ENCODE results near the gene PCDHGA5.
"Not testable (repeated sequence)": the region's sequence is repeated elsewhere in the genome, so short reads cannot be mapped to it uniquely, and the experiment has no call there.

PCDHGA5 gene

DNA sequence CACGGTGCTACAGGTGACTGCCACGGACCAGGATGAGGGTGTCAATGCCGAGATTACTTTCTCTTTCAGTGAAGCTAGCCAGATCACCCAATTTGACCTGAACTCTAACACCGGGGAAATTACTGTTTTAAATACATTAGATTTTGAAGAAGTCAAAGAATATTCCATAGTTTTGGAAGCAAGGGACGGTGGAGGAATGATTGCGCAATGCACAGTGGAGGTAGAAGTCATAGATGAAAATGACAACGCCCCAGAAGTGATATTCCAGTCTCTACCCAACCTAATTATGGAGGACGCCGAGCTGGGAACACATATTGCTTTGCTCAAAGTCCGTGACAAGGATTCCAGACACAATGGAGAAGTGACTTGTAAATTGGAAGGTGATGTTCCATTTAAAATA, 24.7 kb downstream of the PCDHGA5 start:
- no peak for DNase-seq

DNA sequence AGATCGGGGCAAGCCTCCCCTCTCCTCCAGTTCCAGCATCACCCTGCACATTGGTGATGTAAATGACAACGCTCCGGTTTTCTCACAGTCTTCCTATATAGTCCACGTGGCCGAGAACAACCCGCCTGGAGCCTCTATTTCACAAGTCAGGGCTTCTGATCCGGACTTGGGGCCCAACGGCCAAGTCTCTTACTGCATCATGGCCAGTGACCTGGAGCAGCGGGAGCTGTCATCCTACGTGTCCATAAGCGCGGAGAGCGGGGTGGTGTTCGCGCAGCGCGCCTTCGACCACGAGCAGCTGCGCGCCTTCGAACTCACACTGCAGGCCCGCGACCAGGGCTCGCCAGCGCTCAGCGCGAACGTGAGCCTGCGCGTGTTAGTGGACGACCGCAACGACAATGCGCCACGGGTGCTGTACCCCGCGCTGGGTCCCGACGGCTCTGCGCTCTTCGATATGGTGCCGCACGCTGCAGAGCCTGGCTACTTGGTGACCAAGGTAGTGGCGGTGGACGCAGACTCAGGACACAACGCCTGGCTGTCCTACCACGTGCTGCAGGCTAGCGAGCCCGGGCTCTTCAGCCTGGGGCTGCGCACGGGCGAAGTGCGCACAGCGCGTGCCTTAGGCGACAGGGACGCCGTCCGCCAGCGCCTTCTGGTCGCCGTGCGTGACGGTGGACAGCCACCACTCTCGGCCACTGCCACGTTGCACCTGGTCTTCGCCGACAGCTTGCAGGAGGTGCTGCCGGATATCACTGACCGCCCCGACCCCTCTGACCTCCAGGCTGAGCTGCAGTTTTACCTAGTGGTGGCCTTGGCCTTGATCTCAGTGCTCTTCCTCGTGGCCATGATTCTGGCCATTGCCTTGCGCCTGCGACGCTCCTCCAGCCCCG, 25.4 kb downstream of the PCDHGA5 start:
- no peak for DNase-seq

- no peak for DNase-seq
Measured at GRCh38 chr5:141392429-141393198, 28.7 kb downstream of the PCDHGA5 start, which contains the start of gene PCDHGA8. Gene PCDHGA8, plus strand, starts transcription at chr5:141392633. Its CDS starts 181 bp downstream, at chr5:141392814.

DNA sequence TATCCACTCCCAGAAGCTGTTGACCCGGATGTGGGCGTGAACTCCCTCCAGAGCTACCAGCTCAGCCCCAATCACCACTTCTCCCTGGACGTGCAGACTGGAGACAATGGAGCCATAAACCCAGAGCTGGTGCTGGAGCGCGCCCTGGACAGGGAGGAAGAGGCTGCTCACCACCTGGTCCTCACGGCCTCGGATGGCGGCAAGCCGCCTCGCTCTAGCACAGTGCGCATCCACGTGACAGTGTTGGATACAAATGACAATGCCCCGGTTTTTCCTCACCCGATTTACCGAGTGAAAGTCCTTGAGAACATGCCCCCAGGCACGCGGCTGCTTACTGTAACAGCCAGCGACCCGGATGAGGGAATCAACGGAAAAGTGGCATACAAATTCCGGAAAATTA, 29.3 kb downstream of the PCDHGA5 start:
- no peak for DNase-seq

GRCh38 chr5:141394401-141395187, 30.6 kb downstream of the PCDHGA5 start:
- DNase-seq, result not testable (repeated sequence)

GRCh38 chr5:141397756-141398551, 34.0 kb downstream of the PCDHGA5 start, which contains the start of gene PCDHGB5:
Gene PCDHGB5, plus strand, starts transcription at chr5:141397947. Its CDS starts 181 bp downstream, at chr5:141398128.
- DNase-seq, result not testable (repeated sequence)

- DNase-seq, result no peak
Measured at GRCh38 chr5:141398608-141399007, 34.6 kb downstream of the PCDHGA5 start.

GRCh38 chr5:141399555-141400258, 35.7 kb downstream of the PCDHGA5 start:
- DNase-seq, result no peak

DNA sequence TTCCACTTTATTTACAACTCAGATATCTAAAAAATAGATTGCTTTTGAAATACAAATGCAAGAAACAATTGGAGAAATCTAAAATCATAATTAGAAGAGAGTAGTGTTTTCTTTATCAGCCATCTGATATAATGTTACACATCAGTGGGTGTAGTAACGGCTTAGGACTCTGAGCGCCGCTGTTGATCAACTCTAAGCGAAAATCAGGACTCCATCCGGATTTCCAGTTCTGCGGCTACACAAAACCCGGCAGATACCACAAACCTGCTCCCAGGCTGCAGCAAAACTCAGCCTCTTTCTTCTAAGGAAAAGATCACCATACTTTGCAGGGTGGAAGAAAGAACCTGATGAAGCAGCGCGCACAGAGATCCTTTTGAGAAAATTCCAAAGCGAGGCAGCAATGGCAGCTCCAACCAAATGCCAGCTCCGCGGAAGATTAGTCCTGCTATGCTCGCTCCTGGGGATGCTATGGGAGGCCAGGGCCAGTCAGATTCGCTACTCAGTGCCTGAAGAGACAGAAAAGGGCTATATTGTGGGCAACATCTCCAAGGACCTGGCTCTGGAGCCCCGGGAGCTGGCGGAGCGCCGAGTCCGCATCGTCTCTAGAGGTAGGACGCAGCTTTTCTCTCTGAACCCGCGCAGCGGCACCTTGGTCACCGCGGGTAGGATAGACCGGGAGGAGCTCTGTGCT, 38.7 kb downstream of the PCDHGA5 start, which contains the start of gene PCDHGA9:
Gene PCDHGA9, plus strand, starts transcription at position 226 of the 691 bp plus-strand sequence. Its CDS starts 175 bp downstream, at position 401.
- no peak for DNase-seq

- no peak for DNase-seq
Measured at GRCh38 chr5:141403387-141403786, 39.4 kb downstream of the PCDHGA5 start.

GRCh38 chr5:141407790-141408505, 44.0 kb downstream of the PCDHGA5 start, which contains the start of gene PCDHGB6:
Gene PCDHGB6, plus strand, starts transcription at chr5:141408021. Its CDS starts 182 bp downstream, at chr5:141408203.
- DNase-seq, result not testable (repeated sequence)

GRCh38 chr5:141409598-141410306, 45.8 kb downstream of the PCDHGA5 start:
- DNase-seq, result no peak

GRCh38 chr5:141411575-141411974, 47.6 kb downstream of the PCDHGA5 start:
- no peak for DNase-seq

GRCh38 chr5:141412854-141413539, 49.0 kb downstream of the PCDHGA5 start, which contains the start of gene PCDHGA10:
Gene PCDHGA10, plus strand, starts transcription at chr5:141412987. Its CDS starts 189 bp downstream, at chr5:141413176.
- no peak for DNase-seq

DNA sequence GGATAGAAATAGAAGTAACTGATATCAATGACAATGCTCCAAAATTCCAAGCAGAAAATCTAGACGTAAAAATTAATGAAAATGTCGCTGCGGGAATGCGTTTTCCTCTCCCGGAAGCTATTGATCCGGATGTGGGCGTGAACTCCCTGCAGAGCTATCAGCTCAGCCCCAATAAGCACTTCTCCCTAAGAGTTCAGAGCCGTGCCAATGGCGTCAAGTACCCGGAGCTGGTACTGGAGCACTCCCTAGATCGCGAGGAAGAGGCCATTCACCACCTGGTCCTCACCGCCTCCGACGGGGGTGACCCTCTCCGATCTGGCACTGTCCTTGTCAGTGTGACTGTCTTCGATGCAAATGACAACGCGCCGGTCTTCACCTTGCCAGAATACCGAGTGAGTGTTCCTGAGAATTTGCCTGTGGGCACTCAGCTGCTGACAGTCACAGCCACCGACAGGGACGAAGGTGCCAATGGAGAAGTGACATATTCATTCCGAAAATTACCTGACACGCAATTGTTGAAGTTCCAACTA, 49.6 kb downstream of the PCDHGA5 start:
- no peak for DNase-seq

- not testable (repeated sequence) for DNase-seq
Measured at GRCh38 chr5:141414548-141415274, 50.7 kb downstream of the PCDHGA5 start.

- DNase-seq, result not testable (repeated sequence)
Measured at GRCh38 chr5:141415275-141415618, 51.3 kb downstream of the PCDHGA5 start.

Data from DMS79 treated with DMSO at 0.1 percent for 48 hours (cell line).